Activated CD4-positive, alpha-beta T cell treated with anti-CD3 and anti-CD28 coated beads, Interleukin-2, amount 50 U/mL, for 48 hours (primary cell): ENCODE data around the gene GVQW3.

Experiments used
- DNase-seq, 2 experiments: peaks; one replicate each; pipeline ENCODE4 v3.0.0-alpha.2; 2020

The GVQW3 gene

DNA sequence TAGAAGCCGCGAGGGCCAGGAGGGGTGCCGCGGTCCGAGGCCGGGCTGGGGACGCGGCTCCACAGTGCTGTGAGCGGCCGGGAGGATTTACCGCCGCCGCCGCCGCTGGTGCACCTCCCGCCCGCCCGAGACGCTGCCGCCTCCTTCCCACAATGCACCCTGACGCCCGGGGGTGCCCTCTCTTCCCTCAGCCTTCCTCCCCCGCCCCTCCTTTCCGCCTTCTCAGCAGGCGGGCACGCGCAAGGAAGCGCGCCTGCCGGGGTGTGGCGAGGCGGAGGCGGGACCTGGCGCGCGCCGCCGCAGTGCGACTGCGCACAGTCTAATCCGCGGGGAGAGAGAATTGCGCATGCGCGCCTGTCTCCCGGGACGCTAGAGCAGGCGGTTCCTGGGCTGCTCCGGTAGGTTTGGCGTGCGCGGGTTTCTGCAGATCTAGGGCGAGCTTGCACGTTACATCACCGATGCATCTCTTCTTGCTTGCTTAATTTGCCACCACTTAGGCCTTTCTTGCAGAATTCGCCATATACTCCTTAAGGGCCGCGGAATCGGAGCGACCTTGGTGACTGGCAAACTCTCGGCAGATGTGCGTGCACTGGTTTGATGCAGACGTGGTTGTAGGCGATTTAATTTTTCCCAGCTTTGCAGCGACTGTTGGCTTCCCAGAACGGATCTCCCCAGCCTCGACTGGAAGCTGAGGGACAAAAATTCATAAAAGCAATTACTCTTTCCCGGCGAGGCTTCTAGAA lies at the start of gene GVQW3, which contains the start of gene THAP12:
Gene GVQW3 (plus strand): TSS at position 347 of the 743 bp plus-strand sequence. CDS start 506 bp downstream, outside the sequence.
Gene THAP12 (minus strand): TSS at position 156 of the 743 bp plus-strand sequence. CDS start 296 bp downstream, outside the sequence.
- DNase-seq = peak; percentile 93 to 95

DNA sequence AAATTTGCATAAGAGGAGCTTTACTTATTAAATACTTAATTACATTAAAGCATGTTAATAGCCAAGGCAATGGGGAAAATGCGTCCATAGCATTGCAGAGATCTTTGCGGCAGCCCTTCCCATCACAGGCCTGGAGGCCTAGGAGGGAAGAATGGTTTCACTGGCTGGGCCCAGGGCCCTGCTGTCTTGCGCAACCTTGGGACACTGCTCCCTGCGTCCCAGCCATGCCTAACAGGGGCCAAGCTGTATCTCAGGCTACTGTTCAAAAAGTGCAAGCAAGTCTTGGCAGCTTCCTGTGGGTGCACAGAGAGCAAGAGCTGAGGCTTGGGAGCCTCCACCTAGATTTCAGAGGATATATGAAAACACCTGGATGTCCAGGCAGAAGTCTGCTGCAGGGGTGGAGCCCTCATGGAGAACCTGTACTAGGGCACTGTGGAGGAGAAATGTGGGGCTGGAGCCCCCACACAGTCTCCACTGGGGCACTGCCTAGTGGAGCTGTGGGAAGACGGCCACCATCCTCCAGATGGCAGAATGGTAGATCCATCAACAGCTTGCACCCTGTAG lies 46.2 kb upstream of the GVQW3 start:
- no peak for DNase-seq

DNA sequence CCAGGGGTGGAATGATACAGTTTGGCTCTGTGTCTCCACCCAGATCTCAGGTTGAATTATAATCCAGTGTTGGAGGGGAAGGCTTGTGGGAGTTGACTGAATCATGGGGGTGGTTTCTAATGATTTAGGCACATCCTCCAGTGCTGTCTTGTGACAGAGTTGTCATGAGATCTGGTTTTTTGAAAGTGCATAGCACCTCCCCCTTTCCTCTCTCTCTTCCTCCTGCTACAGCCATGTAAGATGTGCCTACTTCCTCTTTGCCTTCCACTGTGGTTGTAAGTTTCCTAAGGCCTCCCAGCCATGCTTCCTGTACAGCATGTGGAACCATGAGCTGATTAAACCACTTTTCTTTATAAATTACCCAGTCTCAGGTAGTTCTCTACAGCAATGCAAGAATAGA lies 45.3 kb upstream of the GVQW3 start:
- DNase-seq = no peak

GRCh38 chr11:76336597-76336996 lies 44.5 kb upstream of the GVQW3 start:
- DNase-seq = no peak

- no peak for DNase-seq
These were observed 43.7 kb upstream of the GVQW3 start for GRCh38 chr11:76337469-76337868.

- no peak for DNase-seq
These were observed 43.2 kb upstream of the GVQW3 start for GRCh38 chr11:76337923-76338322.

GRCh38 chr11:76339221-76339620 lies 41.9 kb upstream of the GVQW3 start:
- no peak for DNase-seq

DNA sequence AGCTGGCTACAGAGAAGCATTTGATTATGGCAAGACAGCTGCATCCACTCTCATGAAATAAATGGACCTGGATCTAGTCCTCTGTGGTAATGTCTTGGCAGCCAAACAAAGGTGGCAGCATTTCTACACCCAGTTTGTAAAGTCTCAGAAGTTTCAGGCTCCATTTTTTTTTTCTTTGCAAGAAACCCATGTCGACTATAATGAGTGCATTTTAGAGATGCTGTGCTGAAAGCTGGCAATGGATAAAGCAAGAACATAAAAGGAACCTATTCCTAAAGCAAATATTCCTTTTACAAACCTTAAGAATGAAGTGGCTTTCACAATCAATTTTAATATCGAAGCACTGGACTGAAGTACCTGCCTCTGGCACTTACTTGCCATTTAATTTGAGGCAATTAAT lies 33.7 kb upstream of the GVQW3 start:
- DNase-seq = no peak

DNA sequence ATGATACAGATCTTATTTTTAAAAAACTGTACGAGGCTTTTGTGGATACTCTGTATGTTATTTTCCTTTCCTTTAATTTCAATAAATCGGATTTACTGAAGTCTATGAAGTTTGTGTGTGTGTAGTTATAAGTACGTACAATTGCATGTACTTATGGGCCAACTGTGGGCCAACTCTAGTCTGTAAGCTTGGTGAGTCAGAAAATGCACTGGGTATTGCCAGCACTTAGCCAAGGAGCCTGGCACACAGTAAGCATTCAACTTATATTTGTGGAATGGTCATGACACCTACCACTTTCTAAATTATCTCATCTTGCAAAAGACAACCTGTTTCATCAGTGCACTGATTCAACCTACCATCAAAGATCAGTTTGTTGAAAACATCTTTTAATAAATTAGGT lies 32.8 kb upstream of the GVQW3 start:
- no peak for DNase-seq

DNA sequence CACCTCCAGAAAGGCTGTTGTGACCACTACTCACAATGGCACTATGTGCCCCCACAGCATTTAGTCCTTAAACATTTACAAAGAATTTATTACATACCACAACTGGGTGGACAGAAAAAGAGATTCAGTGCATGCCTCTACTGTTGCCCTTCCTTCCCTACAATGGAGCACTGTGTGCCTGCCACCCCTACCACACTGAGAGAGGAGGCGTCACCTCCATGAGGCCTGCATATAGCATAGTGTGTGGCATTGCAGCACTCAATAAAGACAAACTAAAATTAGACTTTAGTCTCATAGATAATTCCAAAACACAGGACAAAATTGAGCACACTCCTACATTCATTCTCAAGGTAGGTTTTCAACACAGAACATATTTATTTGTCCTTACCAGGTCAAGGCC lies 26.0 kb upstream of the GVQW3 start:
- DNase-seq = no peak

DNA sequence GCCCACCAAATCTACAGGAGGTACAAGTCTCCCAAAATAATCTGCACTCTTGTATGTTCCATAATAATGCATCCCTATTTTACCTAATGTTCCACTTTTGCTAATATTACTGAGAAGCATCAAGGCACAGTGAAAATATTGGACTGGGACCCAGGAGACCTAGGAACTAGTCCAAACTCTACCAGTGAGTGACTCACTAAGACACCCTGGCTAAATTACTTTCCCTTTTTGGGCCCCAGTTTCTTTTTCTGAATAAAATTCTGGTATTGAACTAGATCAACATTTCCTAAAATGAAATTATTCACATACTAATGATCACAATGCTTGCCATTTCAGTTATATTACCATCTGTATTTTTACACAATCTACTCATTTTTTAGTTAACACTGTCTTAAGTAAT lies 19.7 kb upstream of the GVQW3 start:
- no peak for DNase-seq

DNA sequence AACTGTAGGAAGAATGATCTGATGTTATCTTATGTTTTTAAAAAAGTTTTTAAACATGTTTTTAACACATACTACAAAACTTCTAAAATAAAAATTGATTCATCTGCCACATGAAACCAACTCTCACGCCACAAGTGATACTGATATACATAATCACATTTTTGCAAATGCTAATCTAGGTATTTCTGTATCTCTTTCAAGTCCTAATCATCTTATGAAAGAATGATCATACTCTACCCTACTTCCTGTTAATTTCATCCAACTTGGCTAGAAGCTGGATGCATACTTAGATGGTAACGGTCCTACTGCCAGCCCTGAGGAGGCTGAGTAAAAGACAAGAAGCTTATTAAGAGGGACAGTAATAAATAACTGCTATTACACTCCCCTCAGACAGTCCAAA lies 19.3 kb upstream of the GVQW3 start:
- DNase-seq = no peak

GRCh38 chr11:76362716-76363115 lies 18.4 kb upstream of the GVQW3 start:
- no peak for DNase-seq

DNA sequence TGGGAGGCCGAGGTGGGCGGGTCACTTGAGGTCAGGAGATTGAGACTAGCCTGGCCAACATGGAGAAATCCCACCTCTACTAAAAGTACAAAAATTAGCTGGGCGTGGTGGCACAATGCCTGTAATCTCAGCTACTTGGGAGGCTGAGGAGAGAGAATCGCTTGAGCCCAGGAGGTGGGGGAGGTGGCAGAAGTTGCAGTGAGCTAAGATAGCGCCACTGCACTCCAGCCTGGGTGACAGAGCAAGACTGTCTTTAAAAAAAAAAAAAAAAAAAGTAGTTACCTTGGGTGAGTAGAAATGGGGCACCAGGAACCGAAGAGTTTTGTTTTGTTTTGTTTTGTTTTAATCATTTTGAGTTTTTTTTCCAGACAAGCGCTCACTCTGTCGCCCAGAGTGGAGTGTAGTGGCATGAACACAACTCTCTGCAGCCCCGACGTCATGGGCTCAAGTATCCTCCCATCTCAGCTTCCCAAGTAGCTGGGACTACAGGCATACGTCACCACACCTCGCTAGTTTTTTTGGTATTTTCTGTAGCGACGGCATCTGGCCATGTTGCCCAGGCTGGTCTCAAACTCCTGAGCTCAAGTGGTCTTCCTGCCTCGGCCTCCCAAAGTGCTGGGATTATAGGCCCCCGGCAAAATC lies 16.0 kb upstream of the GVQW3 start:
- no peak for DNase-seq

DNA sequence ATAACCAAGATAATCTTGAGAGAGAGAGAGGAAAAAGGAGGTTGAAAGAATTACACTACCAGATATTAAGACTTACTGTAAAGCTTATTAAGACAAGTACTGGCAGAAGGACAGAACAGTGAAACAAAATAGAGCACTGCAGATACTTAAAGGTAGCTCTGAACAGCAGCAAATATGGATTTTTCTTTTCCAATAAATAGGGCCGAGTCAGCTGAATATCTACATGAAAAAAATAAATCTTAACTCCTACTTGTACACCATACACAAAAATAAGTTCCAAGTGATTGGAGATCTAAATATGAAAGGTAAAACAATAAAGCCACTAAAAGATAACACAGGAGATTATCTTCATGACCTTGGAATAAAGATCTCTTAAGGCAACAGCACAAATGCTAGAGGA lies 12.6 kb upstream of the GVQW3 start:
- DNase-seq = no peak

GRCh38 chr11:76369406-76369805 lies 11.7 kb upstream of the GVQW3 start:
- DNase-seq = no peak

- DNase-seq = peak; percentile 40 to 43
These were observed 10.0 kb upstream of the GVQW3 start for GRCh38 chr11:76371170-76371569.

GRCh38 chr11:76376746-76377558 lies 4.2 kb upstream of the GVQW3 start:
- DNase-seq = no peak

- no peak for DNase-seq
These were observed 1.3 kb upstream of the GVQW3 start for GRCh38 chr11:76379807-76380158.

DNA sequence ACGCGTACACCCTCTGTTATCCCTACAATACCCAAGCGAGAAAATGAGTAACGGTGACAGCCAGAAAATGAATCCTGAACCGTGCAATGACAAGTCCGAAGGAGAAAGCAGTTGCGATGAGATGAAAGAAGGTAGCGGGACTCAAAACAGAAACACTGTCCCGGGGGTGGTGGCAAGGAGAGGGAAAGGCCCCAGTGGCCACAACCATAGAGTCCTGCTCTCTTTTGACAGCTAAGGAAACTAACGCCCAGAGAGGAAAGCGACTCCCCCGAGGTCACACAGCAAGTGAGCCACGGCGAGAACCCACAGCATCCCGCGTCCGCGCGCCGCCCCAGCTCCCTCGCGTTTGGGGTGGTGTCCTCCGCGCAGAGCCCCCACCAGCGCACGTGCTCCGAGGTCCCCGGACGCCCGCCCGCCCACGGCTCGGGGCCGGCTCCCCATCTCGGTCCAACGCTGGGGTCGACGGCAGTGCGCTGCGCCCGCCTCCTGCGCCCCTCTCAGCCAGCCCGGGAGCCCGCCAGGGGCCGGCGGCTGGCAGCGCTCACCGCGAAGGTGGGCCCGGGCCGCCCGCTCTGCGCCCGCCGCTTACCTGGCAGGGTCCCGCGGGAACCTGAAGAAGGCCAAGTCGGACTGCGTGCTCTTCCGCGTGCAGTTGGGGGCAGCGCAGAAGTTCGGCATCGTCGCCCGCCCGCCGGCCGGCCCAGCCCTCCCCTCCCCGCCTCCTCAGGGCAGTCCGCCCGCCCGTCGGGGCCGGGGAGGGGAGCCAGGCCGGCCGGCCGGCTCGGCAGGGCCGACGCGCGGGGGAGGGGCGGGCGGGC lies 755 bp upstream of the GVQW3 start:
- peak; percentile 67 to 75 for DNase-seq

DNA sequence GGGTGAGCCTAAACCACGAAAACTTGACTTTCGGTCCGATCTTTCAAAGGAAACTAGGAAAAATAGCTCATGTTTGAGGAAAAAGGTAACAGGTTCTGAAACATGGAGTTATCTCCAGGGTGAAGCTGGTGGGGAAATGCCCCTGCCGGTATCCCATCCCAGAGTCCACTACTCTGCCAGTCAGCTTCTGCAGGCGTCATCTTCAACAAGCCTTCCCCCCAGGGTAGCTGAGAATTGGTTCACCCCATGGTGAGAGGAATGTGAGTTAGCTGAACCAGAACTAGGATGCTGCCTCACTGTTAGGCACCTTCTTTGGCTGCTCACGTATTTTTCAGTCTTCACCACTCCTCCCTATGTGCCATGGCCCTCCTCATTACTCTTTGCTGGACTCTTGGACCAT lies 1.1 kb downstream of the GVQW3 start:
- no peak for DNase-seq

GRCh38 chr11:76385903-76386302 lies 4.8 kb downstream of the GVQW3 start:
- DNase-seq = no peak

DNA sequence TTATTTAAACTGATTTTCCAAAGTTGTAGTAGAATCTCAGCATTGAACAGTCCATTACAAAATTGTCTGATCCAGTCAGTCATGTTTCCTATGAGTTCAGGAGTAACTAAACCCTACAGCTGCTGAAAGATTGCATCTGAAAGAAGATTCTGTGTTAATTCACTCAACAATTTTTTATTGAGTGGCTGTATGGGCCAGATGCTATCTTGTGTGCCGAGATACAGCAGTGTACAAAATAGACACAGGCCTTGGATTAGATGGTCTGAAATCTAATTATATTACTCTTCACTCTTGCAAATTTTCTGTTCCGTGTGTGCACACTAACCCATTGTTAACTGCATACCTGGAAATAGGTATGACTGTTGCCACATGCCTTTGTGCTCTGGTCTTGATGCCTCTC lies 7.3 kb downstream of the GVQW3 start:
- DNase-seq = no peak
